Immature natural killer cell (primary cell): ENCODE results near the gene BIRC3. TPM values are rescaled to one million over a fixed set of nuclear protein-coding genes. Genes with fewer than 3 reads are reported as not detected.
A peak's percentile ranks its signal among the peaks of the same experiment; 100 is the strongest.

ENCODE experiments used
- DNase-seq, 3 donors: peaks; one replicate each; pipeline ENCODE4 v3.0.0; 2022; ENCODE audit warnings: mixed read lengths in 1 of 3
- H3K27ac Mint-ChIP-seq, 6 donors: one replicate each; pipeline ENCODE4 v1.8.0; 2020; ENCODE audit warnings: mixed read lengths in 6 of 6, mild to moderate bottlenecking in 5 of 6, inconsistent platforms in 4 of 6, moderate library complexity in 3 of 6
- H3K27me3 Mint-ChIP-seq, 3 donors: one replicate each; pipeline ENCODE4 v1.8.0; 2020 to 2021; ENCODE audit warnings: low read depth in 3 of 3, mild to moderate bottlenecking in 3 of 3, mixed read lengths in 3 of 3, moderate library complexity in 3 of 3, inconsistent platforms in 1 of 3
- H3K36me3 Mint-ChIP-seq, 3 donors: one replicate each; pipeline ENCODE4 v1.8.0; 2020; ENCODE audit warnings: mixed read lengths in 3 of 3, inconsistent platforms in 2 of 3, mild to moderate bottlenecking in 2 of 3
- H3K4me1 Mint-ChIP-seq, 2 donors: one replicate each; pipeline ENCODE4 v1.8.0; 2020; ENCODE audit warnings: inconsistent platforms in 2 of 2, mild to moderate bottlenecking in 2 of 2, mixed read lengths in 2 of 2, moderate library complexity in 1 of 2
- H3K4me3 Mint-ChIP-seq, 5 donors: one replicate each; pipeline ENCODE4 v1.8.0; 2020; ENCODE audit warnings: mild to moderate bottlenecking in 5 of 5, mixed read lengths in 5 of 5, inconsistent platforms in 3 of 5, moderate library complexity in 3 of 5
- H3K9me3 Mint-ChIP-seq, 6 donors: one replicate each; pipeline ENCODE4 v1.8.0; 2020; ENCODE audit warnings: mild to moderate bottlenecking in 6 of 6, mixed read lengths in 6 of 6, inconsistent platforms in 4 of 6, moderate library complexity in 3 of 6
- polyA plus RNA-seq, 3 donors: library from polyadenylated mRNA; unstranded; fragments of 300-500 nt; fragmentation: Illumina TruSeq; gene quantifications; one replicate each; pipeline ENCODE4 v1.2.3, GENCODE V29; 2021

The BIRC3 gene
- polyA plus RNA-seq, result 1 to 10 TPM; 5.0 to 7.1 (median 5.5) TPM

DNA sequence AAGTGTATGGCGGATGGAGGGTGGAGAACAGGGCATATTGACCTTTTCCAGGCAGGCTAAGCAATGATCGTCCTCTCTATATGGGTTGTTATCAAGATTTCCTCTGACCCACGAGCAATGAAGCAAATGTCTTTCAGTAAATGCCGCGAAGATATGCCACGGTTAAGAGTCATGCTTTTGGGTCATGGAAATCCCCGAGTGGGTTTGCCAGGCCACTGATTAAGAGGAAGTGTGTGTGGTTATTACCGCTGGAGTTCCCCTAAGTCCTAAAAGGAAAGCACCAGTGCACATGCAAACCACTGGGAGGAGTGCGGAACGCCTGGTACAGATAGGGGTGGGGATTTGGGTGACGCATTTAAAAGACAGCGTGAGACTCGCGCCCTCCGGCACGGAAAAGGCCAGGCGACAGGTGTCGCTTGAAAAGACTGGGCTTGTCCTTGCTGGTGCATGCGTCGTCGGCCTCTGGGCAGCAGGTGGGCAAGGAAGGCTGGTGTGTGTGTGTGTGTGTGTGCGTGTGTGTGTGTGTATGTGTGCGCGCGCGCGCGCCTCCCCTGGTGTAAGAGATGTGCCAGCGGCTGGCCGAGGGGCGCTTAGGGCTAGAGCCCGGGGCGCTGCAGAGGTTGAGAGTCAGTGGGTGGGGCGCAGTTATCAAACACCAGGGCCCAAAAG is at the start of gene BIRC3:
Gene BIRC3, plus strand, starts transcription at position 386 of the 669 bp plus-strand sequence. CDS start 7,026 bp downstream, outside the sequence.
- H3K4me1 Mint-ChIP-seq, result peaks cover 70 to 86% of the 10 kb centered on the region in 2 donors
- DNase-seq, result peak; percentile 94 to 95 (median 95)
- H3K4me3 Mint-ChIP-seq, result peak within 1 kb of the TSS; percentile 87 to 97 (median 94)
- H3K9me3 Mint-ChIP-seq, result no peaks in the 10 kb centered on the region
- H3K36me3 Mint-ChIP-seq, result no peaks in the 10 kb centered on the region
- peak within 1 kb of the TSS; percentile 93 to 99 (median 98) for H3K27ac Mint-ChIP-seq
- H3K27me3 Mint-ChIP-seq, result peaks cover 7 to 19% (median 15%) of the 10 kb centered on the region in 3 donors

DNA sequence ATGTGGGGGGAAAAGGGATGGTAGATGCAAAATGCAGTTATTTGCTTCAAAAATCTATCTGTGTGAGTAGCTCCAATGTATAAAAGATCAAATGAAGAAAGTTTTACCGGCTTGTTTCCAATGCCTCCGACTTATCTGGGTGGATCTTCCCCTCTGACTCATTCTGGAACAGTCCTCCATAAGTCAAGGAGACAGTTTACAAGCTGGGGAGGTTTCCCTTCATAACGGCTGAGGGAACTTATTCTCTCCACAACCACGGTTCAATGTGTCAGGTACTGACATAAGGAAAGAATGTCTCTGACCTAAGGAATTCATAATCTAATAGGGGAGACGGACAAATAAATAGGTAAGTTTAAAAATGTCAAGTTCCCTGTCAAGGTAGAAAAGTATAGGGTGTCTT is 49.7 kb upstream of the BIRC3 start:
- Mint-ChIP-seq H3K4me1 (peaks cover 9 to 17% of the 10 kb centered on the region in 2 donors), H3K27ac (no peak overlapping the region), H3K4me3 (peak overlapping the region in 4 of 5 donors; percentile 13 to 60 (median 24)), H3K9me3 (peaks cover 0 to 2% (median 0%) of the 10 kb centered on the region in 6 donors), H3K27me3 (peaks cover 11 to 23% (median 20%) of the 10 kb centered on the region in 3 donors), H3K36me3 (no peaks in the 10 kb centered on the region)
- no peak for DNase-seq

DNA sequence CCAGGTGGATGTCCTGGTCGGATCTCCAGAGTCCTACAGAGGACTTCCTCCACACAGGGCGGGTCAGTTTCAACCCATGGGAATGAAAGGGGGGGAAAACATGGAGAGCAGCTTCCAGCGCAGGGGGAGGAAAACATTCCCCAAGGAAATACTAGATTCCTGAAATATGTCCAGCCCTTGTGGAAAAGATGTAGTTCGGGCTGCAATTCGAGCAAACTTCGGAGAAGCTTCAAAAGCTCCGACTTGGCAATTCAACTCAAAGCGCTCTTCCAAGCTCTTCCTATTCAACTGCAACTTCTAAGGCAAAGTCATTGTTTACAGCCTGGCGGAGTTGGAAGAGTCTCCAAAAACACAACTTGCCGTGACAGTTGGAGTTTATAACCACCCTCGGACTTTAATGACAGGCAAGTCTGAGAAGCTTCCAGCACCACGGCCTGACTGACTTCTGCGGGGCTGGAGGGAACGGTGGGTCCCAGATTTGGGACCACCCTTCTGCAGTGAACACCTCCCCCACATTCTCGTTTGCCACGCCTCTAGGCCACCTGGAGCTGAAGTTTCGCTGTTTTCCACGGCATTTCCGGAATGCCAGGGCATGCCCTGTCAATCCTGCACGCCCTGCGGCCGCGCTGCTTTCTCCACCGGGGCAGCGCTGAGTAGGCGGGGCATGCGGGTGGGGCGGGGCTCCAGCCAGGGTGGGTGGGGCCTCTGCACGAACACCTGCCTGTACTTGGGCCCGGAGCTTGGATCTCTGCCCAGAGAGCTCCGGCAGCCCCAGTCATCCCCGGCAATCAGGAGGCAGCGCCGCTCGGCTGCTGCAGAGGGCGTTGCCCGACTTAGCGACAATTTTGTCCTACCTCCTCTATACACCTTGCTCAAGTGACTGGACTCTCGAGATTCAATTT is 49.0 kb upstream of the BIRC3 start:
- H3K36me3 Mint-ChIP-seq, result no peaks in the 10 kb centered on the region
- peaks cover 0 to 2% (median 0%) of the 10 kb centered on the region in 6 donors for H3K9me3 Mint-ChIP-seq
- peak overlapping the region; percentile 52 to 82 (median 73) for H3K4me3 Mint-ChIP-seq
- H3K27ac Mint-ChIP-seq, result no peak overlapping the region
- peaks cover 11 to 23% (median 20%) of the 10 kb centered on the region in 3 donors for H3K27me3 Mint-ChIP-seq
- DNase-seq, result peak; percentile 13 to 23 (median 22)
- peaks cover 9 to 17% of the 10 kb centered on the region in 2 donors for H3K4me1 Mint-ChIP-seq

DNA sequence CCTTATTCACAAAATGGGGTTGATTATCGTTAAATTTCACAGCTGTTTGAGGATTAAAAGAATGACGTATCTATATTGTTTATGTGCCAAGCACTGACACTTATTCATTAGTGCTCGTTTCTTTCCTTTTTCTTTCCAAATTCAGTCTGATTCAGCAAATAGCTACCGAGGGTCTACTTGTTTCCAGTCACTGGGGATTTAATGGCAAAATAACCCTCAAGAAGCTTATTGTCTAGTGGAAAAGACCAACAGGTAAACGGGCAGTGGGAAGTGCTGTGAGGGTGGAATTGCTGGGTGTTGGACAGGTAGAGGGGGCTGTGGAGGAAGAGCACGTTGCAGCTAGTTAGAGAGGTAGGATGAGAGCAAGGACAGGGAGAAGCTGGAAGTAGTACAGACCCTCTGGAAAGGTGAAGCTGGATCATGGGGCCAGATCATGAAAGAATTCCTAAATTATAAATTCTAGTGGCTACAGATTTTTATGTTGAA is 48.3 kb upstream of the BIRC3 start:
- peaks cover 0 to 2% (median 0%) of the 10 kb centered on the region in 6 donors for H3K9me3 Mint-ChIP-seq
- H3K4me1 Mint-ChIP-seq, result peaks cover 9 to 17% of the 10 kb centered on the region in 2 donors
- DNase-seq, result no peak
- peak overlapping the region; percentile 52 to 82 (median 73) for H3K4me3 Mint-ChIP-seq
- peaks cover 11 to 23% (median 20%) of the 10 kb centered on the region in 3 donors for H3K27me3 Mint-ChIP-seq
- no peaks in the 10 kb centered on the region for H3K36me3 Mint-ChIP-seq
- no peak overlapping the region for H3K27ac Mint-ChIP-seq

DNA sequence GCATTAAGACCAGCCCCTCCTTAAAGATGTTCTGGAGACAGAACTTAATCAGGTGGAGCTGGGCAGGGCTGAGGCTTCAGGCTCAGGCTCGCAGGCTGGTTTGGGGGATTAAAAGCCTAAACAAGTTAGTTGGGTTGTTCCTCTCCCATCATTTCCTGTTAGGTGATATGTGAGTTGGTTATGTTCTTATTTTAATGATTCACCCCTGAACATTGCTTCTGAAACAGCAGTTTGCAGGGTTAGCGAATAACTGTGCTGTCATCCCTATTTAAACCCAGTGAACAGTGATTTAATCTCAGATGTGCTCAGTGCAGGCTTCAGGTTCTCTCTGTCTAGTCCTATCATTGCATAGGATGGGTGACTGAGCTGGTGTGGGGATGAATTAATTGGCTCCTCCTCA is 47.4 kb upstream of the BIRC3 start:
- H3K4me1 Mint-ChIP-seq, result peaks cover 9 to 17% of the 10 kb centered on the region in 2 donors
- no peak for DNase-seq
- H3K9me3 Mint-ChIP-seq, result peaks cover 0 to 2% (median 0%) of the 10 kb centered on the region in 6 donors
- H3K4me3 Mint-ChIP-seq, result no peak overlapping the region
- H3K27me3 Mint-ChIP-seq, result peaks cover 11 to 23% (median 20%) of the 10 kb centered on the region in 3 donors
- H3K36me3 Mint-ChIP-seq, result no peaks in the 10 kb centered on the region
- no peak overlapping the region for H3K27ac Mint-ChIP-seq

DNA sequence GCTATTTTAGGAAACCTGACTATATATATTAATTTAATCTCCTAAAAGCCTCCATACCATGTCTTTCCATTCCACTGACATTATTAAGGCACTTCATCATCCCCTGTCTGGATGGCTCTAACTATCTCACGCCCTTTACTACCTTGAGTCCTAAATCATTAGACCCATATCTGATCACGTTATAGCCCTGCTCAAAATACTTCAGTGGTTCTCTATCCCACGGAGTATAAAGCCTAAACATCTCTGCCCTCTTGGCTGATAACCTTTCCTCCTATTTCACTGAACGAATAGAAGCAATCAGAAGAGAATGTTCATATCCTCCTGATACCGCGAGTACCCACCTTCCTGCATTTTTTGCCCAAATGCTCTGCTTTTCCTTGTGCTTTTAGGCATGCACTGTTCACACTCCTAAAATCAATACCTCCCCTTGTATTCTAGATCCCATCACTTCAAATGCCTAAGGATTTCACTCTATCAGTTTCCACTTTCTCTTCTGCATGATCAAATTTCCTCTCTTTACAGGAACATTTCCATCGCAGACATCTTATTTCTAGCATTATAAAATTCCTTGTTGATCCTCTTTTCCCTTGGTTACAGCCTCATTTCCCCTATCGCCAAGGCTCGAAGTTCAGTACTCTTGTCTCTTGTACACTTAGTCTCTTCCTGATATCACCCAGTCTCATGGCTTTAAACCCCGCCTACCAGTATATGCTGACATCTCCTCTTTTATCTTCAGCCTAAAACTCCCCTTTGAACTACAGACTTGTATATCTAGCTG is 45.0 kb upstream of the BIRC3 start:
- Mint-ChIP-seq H3K4me3 (no peak overlapping the region), H3K4me1 (peaks cover 9 to 17% of the 10 kb centered on the region in 2 donors), H3K9me3 (peaks cover 0 to 2% (median 0%) of the 10 kb centered on the region in 6 donors), H3K36me3 (no peaks in the 10 kb centered on the region), H3K27ac (no peak overlapping the region), H3K27me3 (peaks cover 12 to 28% (median 26%) of the 10 kb centered on the region in 3 donors)
- DNase-seq, result no peak

DNA sequence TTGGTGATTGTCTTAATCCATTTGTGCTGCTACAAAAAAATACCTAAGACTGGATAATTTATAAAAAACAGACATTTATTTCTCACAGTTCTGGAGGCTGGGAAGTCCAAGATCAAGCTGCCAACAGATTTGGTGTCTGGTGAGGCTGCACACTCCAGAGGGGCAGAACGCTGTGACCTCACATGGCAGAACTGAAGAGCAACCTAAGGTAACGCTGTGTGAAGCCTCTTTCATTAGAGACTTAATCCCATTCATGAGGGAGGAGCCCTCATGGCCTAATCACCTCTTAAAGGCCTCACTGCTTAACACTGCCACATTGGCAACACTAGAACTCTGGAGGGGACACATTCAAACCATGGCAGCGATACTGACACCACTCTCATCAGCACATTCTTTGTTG is 42.7 kb upstream of the BIRC3 start:
- no peak for DNase-seq
- no peaks in the 10 kb centered on the region for H3K9me3 Mint-ChIP-seq
- H3K36me3 Mint-ChIP-seq, result no peaks in the 10 kb centered on the region
- H3K4me1 Mint-ChIP-seq, result peaks cover 2 to 3% of the 10 kb centered on the region in 2 donors
- peaks cover 5 to 21% (median 15%) of the 10 kb centered on the region in 3 donors for H3K27me3 Mint-ChIP-seq
- H3K27ac Mint-ChIP-seq, result no peak overlapping the region
- H3K4me3 Mint-ChIP-seq, result no peak overlapping the region

DNA sequence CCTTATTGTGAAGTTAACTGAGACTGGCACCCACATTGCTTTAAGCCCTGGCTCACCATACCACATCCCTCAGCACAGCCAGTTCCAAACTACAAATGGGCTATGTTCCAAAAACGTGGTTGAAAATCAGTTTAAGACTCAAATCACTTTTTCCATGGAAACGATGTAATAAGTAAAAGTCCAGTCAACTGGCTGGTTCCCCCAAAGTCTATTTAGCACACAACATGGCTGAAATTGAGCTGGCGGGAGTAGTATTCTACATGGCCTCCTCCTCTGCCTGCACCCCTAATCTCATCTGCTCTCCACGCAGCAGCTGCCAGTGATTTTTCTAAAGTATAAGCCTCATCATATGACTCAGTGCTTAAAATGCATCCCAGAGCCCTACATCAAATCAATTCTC is 40.9 kb upstream of the BIRC3 start:
- peaks cover 5 to 7% of the 10 kb centered on the region in 2 donors for H3K4me1 Mint-ChIP-seq
- no peak for DNase-seq
- no peaks in the 10 kb centered on the region for H3K36me3 Mint-ChIP-seq
- H3K4me3 Mint-ChIP-seq, result no peak overlapping the region
- no peak overlapping the region for H3K27ac Mint-ChIP-seq
- H3K27me3 Mint-ChIP-seq, result peaks cover 5 to 11% (median 11%) of the 10 kb centered on the region in 3 donors
- H3K9me3 Mint-ChIP-seq, result no peaks in the 10 kb centered on the region

DNA sequence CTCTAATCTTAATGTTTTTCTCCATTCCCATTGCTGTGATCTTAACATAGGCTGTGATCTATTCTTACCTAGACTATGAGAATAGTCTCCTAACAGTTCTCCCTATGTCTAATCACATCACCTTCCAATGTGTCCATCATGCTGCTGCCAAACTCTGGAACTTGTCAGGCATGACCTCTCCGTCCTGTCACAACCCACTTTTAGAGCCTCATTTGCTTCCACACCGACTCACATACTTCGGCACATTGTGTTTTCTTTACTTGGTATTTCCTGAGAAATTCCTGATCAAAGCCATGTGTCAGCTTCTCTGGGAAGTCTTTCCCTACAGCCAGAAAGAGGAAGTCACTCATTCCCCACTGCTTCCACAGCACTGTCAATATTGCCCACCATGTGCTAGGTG is 40.5 kb upstream of the BIRC3 start:
- peaks cover 5 to 7% of the 10 kb centered on the region in 2 donors for H3K4me1 Mint-ChIP-seq
- H3K27ac Mint-ChIP-seq, result no peak overlapping the region
- H3K27me3 Mint-ChIP-seq, result peaks cover 7 to 9% (median 7%) of the 10 kb centered on the region in 3 donors
- no peaks in the 10 kb centered on the region for H3K9me3 Mint-ChIP-seq
- DNase-seq, result no peak
- no peaks in the 10 kb centered on the region for H3K36me3 Mint-ChIP-seq
- no peak overlapping the region for H3K4me3 Mint-ChIP-seq

DNA sequence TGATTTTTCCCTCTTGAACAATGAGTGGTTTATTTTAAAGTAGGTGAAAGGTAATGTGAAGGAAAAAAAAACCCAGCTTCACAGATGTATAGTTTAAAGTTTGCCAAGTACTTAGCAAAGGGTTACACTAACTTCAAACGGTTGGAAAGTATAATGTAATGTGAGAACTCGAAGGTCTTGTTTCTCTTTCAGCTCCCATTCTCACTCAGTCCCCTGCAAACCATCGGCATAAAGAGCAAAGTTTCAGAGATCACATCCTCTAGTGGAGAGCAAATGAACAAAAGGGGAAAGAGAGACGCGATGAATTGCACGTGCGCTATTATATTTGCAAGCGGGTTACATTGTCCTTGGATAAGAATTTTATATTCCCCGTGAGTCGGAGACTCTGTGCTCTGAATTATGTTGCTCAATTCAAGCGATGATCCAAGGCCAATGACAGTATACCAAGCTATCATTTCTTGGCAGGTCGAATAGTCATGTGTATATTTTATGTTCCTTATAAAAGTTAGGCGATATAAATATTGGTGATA is 37.6 kb upstream of the BIRC3 start:
- no peaks in the 10 kb centered on the region for H3K9me3 Mint-ChIP-seq
- peaks cover 5 to 7% of the 10 kb centered on the region in 2 donors for H3K4me1 Mint-ChIP-seq
- H3K36me3 Mint-ChIP-seq, result no peaks in the 10 kb centered on the region
- no peak for DNase-seq
- no peak overlapping the region for H3K27ac Mint-ChIP-seq
- H3K4me3 Mint-ChIP-seq, result no peak overlapping the region
- peaks cover 5 to 9% (median 6%) of the 10 kb centered on the region in 3 donors for H3K27me3 Mint-ChIP-seq

DNA sequence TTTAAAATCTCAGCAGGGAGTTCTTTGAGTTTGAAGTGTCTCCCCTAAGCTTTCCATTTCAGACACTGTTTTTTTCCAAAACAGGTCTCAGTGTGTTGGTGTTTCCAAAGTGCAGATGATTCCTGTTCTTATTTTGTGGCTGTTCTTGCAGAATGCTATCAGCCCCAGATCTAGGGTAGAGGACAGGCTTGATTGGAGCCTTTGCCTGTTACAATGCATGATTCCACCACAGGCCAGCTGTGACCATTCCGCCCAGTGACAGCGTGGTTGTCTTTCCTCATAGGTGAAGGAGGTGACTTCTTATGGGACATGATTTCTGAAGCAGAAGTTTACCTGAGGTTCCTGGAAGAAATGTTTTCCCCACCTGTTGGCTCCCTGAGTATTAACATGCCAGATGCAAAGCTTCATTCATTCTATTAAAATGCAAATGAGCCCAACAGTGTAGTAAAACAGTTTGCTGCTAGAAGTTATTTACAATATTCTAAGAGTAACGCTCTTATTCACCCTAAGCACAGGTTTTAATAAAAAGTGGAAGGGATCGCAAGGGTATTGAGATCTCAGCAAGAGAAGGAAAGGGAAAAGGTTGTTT is 36.9 kb upstream of the BIRC3 start:
- Mint-ChIP-seq H3K9me3 (no peaks in the 10 kb centered on the region), H3K27ac (no peak overlapping the region), H3K4me1 (peaks cover 5 to 7% of the 10 kb centered on the region in 2 donors), H3K36me3 (no peaks in the 10 kb centered on the region), H3K27me3 (peaks cover 4 to 7% (median 5%) of the 10 kb centered on the region in 3 donors), H3K4me3 (no peak overlapping the region)
- DNase-seq, result no peak

DNA sequence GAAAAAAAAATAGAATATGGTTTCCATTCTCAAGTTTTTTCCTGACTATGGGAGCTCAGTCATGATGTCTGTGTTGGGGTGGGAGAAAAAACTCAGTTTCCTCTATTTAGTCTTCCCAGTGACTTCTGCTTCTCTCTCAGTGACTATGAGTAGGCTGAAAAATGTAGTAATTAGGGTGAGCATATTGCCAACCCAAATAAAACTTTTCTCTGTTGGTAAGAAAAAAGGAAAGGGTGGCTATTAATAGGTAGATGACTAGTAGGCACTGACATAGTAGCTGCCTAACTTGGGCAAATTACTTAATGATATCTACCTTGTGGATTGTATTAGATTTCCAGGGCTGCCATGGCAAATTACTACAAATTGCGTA is 34.2 kb upstream of the BIRC3 start:
- Mint-ChIP-seq H3K9me3 (no peaks in the 10 kb centered on the region), H3K36me3 (no peaks in the 10 kb centered on the region), H3K27me3 (peaks cover 0 to 4% (median 0%) of the 10 kb centered on the region in 3 donors), H3K27ac (no peak overlapping the region), H3K4me1 (peaks cover 8 to 12% of the 10 kb centered on the region in 2 donors), H3K4me3 (no peak overlapping the region)
- DNase-seq, result no peak

DNA sequence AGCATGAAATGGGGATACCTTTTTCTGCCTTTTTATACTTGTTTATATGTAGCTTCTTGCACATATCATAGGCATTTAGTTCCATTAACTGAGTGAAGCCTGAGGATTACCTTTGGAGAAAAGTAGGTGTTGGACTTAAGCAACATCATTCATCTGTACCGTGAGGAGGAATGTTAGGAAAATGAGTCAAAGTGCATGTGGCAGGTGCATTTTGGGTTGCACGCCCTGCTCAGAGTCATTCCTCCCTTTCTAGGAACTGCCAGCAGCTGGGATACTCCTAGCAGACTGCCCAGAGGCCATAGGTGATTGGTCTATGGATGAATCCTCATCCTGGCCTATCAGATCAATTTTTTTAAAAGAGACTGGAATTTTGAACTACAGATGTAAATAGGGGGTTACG is 33.3 kb upstream of the BIRC3 start:
- Mint-ChIP-seq H3K9me3 (no peaks in the 10 kb centered on the region), H3K36me3 (no peaks in the 10 kb centered on the region), H3K27me3 (peaks cover 0 to 4% (median 0%) of the 10 kb centered on the region in 3 donors), H3K27ac (no peak overlapping the region), H3K4me3 (no peak overlapping the region), H3K4me1 (peaks cover 9 to 13% of the 10 kb centered on the region in 2 donors)
- DNase-seq, result no peak
